Posterior vena cava (tissue), 2 donors: ENCODE data around the gene ATG10. TPM values are rescaled to one million over a fixed set of nuclear protein-coding genes. Genes with fewer than 3 reads are reported as not detected.

Experiments used
- DNase-seq: peaks from one replicate; pipeline ENCODE4 v3.0.0-alpha.2; 2020; ENCODE audit warnings: low spot score
- intact Hi-C, 2 donors: fragments of 100-400 bp; cut with DNase I; formaldehyde crosslinking; loops; one replicate each; pipeline versions ENCODE4 v1.14.1 to v1.14.2; 2022 to 2023
- total RNA-seq, 2 donors: library from RNA; stranded (reverse); fragmentation: NEBNext Ultra II Directional; extraction: Animal tissue kit (Norgen Biotek cat#: 25700); gene quantifications; one replicate each; pipeline ENCODE4 v1.2.1, GENCODE V29; 2021
- donor health status: DM: yes; HTN: yes; CAD: no.
- donor health status: DM: yes; HTN: yes; CAD: no.

The ATG10 gene
- total RNA-seq, 2 donors from 2014 or later = 6.8 to 9.8 TPM

DNA sequence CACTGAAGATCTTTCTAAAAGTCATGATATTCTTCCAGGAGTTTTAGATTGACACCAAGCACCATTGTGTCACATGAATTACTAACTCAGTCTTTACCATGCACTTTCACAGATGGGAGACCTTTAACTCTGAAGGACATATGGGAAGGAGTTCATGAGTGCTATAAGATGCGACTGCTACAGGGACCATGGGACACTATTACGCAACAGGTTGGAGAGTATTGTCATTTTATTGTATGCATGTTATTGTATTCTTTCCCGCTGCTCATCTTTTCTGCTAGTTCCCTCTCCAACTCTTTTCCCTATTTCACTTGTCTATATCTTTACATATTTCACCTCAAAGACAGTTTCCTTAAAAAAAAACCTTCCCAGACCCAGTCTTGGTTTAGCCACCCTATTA is 206.6 kb downstream of the ATG10 start:
- intact Hi-C loops = no loop called here
- no peak for DNase-seq

DNA sequence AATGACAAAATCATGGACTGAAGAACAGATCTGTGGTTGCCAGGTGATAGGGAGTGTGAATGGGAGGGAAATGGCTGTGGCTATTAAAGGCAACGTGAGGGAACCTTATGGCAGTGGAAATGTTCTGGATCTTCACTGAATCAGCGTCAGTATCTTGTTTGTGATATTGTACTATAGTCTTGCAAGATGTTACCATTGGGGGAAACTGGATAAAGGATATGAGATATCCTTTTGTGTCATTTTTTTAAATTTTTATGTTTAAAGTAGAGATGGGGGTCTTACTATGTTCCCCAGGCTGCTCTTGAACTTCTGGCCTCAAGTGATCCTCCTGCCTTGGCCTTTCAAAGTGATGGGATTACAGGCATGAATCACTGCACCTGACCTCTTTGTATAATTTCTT is 210.8 kb downstream of the ATG10 start:
- intact Hi-C loops = no loop called here
- DNase-seq = no peak

DNA sequence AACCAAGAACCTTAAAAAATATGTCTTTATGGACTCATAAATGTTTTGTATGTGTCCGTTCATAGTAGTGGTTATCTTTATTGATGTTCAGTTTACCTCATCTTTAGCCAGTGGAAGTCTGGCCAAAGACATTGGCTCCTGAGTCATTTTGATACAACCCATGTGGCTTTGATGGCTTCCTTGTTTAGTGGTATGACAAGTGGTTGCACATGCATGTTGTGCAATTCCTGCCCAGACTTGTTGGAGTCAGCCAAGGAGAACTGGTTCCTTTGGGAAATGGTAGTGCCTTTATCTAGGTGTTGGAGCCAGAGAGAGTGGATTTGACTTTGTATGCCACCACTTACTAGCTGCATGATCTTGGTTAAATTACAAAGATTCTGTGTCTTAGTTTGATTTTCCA is 212.0 kb downstream of the ATG10 start:
- DNase-seq = no peak
- intact Hi-C loops = no loop called here

DNA sequence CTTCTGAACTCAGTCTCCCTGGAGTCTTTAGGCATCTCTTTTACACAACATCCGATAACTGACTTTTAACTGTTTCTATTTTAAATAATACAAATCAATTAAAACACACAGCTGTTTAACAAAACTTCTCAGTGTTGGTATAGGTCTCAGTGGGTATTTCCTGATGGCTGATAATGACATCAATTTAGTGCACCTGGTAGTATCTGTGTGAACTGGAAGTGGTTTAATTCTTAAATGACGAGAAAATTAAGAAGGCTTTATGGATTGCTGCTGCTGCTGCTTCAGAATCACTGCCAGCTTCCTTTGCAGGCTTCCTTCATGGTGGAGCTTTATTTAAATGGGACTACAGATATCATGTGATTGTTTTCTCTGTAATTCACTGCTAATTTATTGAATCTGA is 214.0 kb downstream of the ATG10 start:
- intact Hi-C loops = no loop called here
- no peak for DNase-seq

DNA sequence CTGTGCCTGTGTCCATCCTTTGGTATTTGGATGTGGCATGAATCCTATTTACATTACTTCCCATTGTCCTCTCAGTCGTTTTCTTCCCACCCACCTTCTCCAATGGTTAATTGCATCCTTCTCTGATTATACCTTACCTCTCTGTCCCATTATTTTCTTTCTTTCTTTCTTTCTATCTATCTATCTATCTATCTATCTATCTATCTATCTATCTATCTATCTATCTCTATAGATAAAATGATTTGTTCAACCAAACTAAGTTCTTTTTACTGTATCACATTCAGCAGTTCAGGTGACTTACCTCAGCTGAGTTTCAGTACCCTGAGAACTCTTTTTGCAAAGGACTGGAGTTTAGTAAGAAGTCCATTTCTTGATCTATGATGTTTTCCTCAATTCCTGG is 225.7 kb downstream of the ATG10 start:
- no peak for DNase-seq
- intact Hi-C loops = no loop called here

DNA sequence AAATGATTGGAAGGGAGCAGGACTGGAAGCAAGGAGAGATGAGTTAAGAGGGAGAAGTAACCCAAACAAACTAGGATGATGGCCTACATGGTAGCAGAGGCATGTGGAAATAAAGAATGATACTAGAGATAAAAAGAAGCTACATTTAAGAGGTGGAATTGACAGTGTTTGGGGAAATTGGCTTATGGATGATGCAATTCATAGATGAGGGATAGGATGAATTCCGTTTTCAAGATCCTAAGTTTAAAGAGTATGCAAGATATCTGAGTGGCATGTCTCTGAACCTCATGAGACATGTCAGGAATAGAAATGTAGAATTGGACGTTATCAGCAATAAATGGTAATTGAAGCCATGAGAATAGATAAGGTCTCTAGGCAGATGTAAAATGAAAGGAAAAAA is 232.7 kb downstream of the ATG10 start:
- DNase-seq = no peak
- intact Hi-C loops = no loop called here

DNA sequence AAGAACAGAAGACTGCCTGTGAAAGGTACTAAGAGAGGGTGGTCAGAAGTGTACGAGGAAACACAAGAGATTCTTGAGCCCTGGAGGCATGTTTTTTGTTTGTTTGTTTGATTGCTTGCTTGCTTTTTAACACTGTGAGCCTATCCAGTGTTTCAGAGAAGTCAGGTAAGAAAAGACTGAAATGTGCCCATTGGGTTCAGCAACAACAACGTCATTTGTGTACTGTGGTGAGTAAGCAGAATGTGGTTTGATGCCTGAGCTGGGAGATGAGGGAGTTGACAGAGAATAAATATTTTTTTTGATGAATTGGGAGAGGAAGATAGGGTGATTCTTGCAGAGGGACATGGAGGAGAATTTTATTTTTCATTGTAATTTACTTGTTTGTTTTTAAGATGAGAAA is 233.2 kb downstream of the ATG10 start:
- no peak for DNase-seq
- intact Hi-C loops = no loop called here

DNA sequence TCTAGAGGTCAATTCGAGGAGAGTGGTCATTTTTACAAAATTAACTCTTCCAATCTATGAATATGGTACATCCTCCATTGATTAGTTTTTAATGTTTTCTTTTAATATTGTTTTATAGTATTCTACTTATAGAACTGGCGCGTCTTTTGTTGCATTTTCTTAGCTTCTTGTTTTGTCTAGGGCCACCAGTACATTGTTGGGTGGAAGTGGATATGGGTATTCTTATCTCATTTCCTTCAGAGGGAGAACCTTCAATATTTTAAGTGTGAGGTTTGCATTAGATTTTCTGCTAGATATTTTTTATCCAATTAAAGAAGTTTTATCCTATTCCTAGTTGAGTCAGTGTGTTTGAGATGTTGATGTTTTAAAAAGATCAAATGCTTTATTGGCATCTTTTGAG is 236.5 kb downstream of the ATG10 start:
- DNase-seq = no peak
- intact Hi-C loops = no loop called here

DNA sequence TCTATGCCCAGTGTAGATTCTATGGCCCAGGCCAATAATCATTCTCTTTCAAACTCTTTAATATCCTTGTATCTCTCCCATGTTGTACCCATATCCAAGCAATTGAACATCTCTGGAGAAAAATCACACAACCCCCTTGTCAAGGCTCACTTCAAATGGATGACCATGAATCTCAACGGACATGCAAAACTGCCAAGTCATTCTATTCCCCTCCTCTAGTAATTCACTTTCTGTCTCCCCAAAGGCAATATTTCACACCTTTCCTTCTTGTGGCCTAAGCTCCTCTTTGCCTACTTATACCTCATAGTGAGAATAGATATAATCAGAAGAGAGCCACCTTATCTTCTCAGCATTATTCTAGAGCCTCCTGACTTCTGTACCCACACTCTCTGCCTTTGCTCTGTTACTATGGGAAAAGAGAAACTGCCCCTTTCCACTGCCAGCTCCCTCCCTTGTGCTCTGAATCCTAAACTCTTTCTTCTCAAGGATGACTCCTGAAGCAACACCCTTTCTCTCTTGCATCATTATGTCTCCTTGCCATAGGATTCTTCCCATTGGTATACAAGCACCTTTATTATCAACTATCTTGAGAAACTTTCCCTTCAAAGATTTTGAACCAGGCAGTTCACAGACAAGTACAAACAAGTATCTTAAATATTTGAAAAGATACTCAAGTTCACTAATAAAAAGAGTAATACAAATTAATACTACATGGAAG is 240.2 kb downstream of the ATG10 start:
- DNase-seq = no peak
- intact Hi-C loops = no loop called here

DNA sequence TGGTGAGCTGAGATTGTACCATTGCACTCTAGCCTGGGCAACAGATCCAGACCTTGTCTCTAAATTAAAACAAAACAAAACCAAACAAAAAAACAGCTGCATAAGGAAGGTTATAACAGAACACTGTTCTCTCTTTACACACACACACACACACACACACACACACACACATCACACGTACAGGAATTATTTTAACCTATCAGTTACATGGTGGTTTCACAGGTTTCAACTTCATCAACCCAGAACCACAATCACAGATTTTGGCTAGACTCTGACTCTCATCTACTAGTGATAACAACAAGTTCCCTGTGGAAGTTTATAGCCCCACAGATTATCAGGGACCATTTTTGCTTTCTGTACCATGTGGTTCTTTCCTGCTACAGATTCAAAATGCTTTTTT is 246.1 kb downstream of the ATG10 start:
- DNase-seq = no peak
- intact Hi-C loops = no loop called here

DNA sequence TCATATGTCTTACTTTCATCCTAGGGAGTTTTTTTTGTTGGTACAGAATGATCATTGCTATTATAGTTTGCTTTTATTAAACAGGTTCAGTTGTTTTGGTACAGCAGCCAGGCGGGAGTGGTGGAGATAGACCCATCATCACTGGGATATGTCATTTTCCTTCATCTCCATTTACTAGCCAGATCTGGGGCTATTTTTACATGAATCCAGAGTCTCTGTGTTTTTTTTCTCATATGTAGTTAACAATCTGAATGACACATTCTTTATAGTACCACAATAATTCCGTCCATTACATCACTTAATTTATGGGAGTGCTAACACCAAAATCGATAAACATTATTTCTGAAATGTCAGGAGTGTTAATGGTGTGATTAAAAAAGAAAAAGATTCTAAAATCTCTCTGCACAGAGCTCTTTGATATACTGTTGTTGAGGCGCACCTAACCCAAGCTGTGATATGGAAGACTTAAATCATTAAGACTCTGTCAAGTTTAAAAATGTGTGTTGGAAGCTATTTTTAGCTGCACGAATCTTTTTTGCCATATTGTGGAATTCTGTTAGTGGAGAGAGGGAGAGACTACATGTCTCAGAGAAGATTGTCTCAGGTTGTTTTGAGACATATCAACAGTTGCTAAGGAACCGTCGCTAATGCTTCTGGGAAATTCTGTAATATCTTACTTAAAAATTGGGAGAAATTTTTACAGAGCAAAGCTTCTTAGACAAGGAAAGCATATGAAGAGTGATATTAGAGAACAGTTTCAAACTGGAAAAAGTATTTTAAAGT is 246.7 kb downstream of the ATG10 start:
- intact Hi-C loops = no loop called here
- DNase-seq = no peak

DNA sequence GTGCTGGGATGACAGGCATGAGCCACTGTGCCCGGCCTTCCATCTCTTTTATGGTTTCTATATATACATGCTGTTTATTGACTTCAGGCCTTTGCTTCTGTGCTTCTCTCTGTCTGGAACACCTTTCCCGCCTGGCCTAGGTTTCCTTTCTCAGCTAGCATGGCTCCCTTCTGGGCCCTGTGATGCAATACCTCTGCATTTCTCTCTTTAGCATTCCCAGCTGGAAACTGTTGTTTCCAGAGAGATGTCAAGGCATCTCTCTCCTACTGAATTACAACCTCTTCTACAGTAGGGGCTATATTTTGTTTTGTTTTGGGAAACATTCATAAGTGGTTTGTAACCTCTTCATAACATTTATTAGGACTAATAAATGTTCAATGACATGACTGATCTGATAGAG is 249.2 kb downstream of the ATG10 start:
- no peak for DNase-seq
- intact Hi-C loops = no loop called here

DNA sequence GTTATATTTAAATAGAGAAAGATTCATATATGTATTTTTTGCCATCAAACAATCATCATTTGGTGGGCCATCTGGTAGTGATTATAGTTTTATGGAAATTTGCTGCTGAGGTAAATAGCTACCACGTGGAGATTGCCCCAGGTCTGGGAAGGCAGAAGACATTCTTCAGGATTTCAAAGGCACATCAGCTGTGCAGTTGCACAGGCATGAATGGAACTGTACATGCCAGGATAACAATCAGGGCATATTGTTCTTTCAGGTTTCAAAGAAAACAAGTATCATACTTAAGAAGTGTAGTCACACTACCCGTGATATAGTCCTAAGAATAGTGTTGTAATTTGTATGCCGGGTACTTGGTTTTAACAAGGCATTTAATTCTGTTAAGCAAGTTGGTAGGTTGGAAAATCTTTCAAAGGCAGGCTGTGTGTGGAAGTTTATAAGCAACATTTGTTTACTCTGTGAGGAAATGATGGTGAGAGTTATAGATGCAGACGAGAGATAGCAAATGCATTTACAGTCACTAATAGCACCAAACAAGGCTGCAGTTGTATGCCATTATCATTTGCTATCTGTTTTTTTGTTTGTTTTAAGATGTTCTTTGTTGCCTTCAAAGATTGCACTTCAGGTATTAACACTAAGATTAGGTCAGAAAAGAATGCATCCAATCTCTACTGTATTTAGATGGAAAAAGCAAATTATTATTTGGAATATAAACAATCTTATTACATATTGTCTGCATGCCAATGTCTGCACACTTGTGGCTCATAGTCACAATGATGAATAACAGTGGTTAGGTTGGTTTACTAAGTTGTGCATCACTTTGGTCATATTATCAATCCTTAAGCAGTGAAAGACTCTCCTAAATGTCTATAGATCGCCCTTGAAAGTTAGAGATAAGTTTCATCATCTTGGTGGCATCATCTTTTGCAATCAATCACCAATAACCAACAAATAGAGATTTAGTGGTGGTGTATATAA is 251.1 kb downstream of the ATG10 start:
- intact Hi-C loops = no loop called here
- DNase-seq = no peak

DNA sequence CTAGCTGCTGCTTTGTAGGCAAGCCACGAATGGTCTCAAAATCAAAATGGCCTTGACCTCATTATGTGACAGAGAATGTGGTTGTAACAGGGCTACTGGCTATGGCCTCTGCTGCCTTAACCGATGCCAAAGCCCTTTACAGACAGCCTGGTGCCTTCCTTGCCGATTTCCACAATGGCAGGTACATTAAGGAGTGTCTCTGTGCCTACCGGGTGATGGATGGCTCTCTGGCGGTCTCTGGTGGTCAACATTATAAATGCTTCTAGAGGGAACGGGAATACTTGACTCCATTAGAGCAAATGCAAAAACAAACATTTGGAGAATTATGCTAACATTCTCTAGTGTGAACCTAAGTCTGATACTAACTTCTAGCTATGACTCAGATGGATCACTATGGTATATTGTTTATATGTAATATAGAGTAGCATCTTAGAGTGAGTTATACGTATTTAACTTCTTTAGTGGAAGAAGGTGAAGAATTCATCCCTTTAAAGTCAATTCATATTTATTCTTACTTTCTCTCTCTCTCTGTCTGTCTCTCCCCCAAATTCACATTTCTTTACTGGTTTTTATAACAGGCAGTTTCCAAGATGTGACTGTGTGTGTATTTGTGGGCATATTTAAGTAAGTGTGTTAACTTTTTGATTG is 253.8 kb downstream of the ATG10 start:
- intact Hi-C loops = no loop called here
- peak; percentile 65 for DNase-seq

DNA sequence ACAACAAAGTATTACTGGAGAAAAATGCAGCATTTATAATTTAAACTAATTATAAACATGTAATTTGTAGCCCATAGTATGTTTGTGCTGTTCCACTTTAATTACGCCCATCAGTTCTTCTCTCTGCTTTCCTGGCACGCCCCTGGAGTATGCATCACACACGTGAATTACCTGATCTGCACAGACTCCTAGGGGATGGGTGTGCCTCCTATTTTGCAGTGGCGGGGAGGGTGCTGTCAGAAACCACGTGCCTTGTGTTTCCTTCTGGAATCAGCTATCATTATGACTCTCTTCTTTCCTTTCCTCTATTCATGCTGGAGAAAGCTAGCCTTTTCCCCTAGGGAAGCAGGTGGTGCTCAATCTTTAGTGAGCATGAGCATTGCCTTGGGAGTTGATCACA is 263.1 kb downstream of the ATG10 start:
- no peak for DNase-seq
- intact Hi-C loops = no loop called here

DNA sequence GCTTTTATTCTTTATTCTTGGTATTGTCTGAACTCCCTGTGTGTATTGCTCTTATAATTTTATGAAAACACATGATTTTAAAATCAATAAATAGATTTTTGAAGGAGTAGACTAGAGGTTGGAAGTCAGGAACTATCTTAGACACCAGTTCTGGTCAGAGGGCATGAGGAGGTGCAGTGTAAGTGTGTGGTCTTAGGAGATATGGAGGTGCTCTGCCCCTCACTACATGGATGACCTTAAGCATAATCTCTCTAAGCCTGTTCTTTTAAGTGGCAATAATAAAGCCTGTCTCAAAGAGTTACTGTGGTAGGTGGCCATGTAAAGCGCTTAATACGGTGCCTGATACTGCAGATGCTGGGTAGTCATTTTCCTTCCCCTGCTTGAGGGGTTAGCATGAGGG is 272.3 kb downstream of the ATG10 start:
- no peak for DNase-seq
- intact Hi-C loops = no loop called here

DNA sequence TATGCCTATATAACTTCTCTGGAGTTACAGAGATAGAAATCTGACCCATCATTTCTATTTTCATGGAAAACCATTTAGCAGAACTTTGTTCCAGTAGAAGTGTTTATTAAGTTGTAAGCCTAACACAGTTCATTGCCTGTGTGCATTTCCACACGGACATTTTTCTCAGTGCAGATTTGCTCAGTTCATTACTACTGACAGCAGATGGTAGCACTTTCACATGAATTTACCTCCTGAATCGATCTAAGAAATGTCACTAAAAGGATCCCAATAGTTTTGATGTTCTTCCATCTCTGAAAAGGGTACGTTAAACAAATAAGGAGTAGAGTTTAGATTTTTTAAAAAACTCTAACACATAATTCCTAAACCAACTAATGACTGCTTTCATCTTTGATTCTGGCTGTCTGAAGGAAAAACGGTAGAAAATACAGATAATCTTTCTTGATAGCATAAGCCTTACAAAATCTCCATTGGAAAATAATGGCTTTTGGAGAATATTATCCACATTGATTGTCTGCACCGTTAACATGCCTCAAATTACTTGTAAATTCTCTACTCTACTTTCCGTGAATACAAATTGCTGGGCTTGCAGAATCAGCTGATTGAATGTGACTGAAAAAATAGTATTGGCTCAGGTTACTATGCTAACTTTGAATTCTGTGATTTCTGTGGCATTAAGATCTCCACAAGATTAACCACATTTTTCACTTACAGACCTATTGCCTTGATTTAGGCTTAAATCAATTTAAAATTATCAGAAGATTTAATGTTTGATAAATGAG is 273.2 kb downstream of the ATG10 start:
- no peak for DNase-seq
- intact Hi-C loops = no loop called here

DNA sequence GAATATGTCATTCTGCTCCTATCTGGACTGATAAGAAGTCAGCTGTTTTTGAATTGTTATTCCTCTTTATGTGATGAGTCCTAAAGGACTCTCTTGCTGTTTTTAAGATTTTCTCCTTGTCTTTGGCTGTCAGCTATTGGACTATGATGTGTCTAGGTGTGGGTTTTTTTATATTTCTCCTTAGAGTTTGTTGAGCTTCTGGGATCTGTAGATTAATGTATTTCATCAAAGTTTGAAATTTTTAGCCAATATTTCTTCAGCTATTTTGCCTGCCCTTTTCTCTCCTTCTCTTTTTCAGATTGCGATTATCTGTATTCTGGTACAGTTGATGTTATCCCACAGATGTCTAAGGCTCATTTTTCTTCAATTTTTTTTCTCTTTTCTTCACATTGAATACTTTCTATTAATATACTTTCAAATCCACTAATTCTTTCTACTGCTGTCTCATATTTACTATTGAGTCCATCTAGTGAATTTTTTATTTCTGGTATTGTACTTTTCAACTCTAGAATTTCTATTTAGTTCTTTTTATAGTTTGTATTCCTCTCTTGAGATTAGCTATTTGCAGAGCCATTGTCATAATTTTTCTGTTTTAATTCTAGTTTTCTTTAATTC is 275.2 kb downstream of the ATG10 start:
- intact Hi-C loops = no loop called here

More for the DNA sequence above, 275.2 kb downstream of the ATG10 start:
- DNase-seq = no peak
